Memory B cell (primary cell): Measurements from ENCODE around the gene CDK3.
"Not testable (repeated sequence)": the region's sequence is repeated elsewhere in the genome, so short reads cannot be mapped to it uniquely, and the experiment has no call there.

Experiments used
- ATAC-seq: fragments of 150-1000 bp; cut with Tn5 transposase; 2 replicates; pipeline ENCODE4 v1.10.0; 2021; ENCODE audit warnings: low read depth, mild to moderate bottlenecking, moderate library complexity
- DNase-seq, 2 donors: peaks; one replicate each; pipeline ENCODE4 v3.0.0; 2022; ENCODE audit warnings: low spot score in 2 of 2
- H3K27ac Mint-ChIP-seq: one replicate; pipeline ENCODE4 v1.8.0; 2022; ENCODE audit warnings: mild to moderate bottlenecking, moderate library complexity, mixed read lengths
- H3K27me3 Mint-ChIP-seq: one replicate; pipeline ENCODE4 v1.8.0; 2022; ENCODE audit warnings: mixed read lengths
- H3K36me3 Mint-ChIP-seq: one replicate; pipeline ENCODE4 v1.8.0; 2022; ENCODE audit warnings: mild to moderate bottlenecking, mixed read lengths
- H3K4me1 Mint-ChIP-seq: one replicate; pipeline ENCODE4 v1.8.0; 2022; ENCODE audit warnings: mixed read lengths
- H3K4me3 Mint-ChIP-seq: one replicate; pipeline ENCODE4 v1.8.0; 2022; ENCODE audit warnings: mild to moderate bottlenecking, moderate library complexity, mixed read lengths
- H3K9me3 Mint-ChIP-seq: one replicate; pipeline ENCODE4 v1.8.0; 2022; ENCODE audit warnings: mixed read lengths

Gene CDK3

DNA sequence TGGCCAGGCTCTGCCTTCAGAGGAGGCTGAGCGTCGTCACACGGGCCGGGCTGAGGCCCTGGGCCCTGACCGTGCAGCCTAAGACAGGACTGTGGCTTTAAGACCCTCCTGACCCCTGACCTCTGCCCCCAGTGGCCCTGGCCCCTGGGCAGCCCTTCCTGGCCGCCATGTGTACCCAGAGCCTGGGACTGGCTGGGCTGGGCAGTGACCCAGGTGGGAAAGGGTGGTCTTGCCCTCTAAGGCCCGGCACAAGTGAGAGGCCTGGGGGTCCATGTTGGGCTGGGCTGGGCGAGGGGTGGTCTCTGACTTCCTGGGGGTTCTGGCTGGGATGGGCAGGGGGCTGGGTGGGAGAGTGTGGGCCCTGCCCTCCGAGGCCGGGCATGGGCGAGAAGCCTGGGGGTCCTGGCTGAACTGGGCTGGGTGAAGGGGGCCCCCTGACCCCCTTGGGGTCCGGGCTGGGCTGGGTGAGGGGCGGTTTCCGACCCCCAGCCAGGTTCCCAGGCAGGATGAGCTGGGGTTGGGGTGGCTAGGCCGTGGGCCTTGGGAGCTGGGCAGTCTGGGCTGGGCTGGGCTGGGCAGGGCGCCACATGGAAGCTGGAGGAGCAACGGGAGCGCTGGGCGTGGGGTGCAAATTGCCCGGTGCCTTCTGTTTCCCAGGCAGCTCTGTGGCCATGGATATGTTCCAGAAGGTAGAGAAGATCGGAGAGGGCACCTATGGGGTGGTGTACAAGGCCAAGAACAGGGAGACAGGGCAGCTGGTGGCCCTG is at the start of gene CDK3:
Gene CDK3, plus strand, starts transcription at position 101 of the 767 bp plus-strand sequence. Its CDS starts 571 bp downstream, at position 672.
- H3K4me3 Mint-ChIP-seq = no peak within 1 kb of the TSS
- peaks cover 19% of the 10 kb centered on the region for H3K4me1 Mint-ChIP-seq
- no peak for ATAC-seq
- no peaks in the 10 kb centered on the region for H3K27me3 Mint-ChIP-seq
- no peaks in the 10 kb centered on the region for H3K9me3 Mint-ChIP-seq
- H3K36me3 Mint-ChIP-seq = no peaks in the 10 kb centered on the region
- DNase-seq = no peak
- H3K27ac Mint-ChIP-seq = no peak within 1 kb of the TSS

DNA sequence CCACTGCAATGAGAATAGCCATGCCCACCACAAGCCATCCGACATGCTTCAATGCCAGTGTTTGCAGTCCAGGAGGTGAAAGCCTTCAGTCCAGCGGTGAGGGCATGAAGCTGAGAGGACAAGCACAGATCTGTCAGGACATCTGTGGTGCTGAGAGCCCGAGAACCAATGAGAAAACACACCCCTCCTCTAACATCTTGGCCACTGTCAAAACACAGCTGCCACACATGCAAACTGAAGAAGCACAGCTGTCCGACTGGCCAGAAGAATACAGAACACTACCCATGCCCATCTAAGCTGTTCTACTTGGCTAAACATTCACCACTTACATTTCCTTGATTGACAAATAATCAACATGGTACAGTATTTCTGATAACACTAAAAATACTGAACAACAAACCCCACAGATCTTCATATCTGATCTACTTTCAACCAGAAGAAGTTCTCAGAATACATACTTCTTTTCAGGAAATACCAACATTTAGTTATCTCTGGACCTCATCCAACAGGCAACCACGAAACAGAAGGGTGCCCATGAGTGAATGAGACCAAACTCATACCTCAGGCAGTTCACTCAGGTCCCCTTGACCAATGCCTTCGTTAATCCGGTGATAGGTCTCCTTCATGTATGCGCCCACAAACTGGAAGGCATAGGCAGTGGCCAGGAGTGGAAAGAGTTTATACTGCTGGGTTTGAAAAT is 49.6 kb upstream of the CDK3 start:
- Mint-ChIP-seq H3K4me1 (no peaks in the 10 kb centered on the region), H3K9me3 (no peaks in the 10 kb centered on the region), H3K4me3 (no peak overlapping the region), H3K27ac (no peak overlapping the region), H3K27me3 (no peaks in the 10 kb centered on the region), H3K36me3 (peaks cover 26% of the 10 kb centered on the region)
- DNase-seq (no peak), ATAC-seq (no peak)

DNA sequence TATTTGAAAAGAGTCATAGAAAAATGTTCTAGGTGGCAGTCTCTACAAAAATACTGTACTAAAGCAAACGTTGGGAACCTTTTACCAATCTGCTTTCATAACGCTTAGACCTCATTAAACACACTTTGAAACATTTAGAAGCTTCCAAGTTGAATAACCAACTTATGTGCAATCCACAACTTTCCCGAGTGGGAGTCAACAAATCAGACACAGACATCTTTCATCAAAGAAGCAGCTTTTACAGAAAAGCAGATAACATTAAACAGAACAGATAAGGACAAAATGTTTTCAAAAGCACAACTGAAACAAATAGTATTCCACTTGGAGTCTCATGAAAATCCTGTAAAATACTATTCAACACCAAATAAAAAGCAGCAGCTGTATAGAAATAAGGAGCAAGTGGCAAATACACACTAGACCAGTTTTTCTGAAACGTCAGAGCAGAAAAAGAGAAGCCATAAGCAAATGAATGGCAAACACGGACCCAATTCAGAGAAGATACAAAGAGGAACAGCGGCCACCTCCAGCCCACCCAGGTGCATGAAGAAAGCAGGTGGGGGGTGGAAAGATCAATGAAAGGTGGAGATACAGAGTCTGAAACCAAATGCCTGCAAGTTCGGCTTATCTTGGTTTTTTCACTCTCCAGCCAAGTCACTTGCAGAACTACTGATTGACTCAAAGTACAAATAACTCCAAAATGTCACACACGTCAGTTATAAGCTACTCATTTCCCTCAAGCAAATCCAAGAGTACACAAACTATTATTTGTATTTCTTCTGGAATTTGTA is 41.4 kb upstream of the CDK3 start:
- H3K27me3 Mint-ChIP-seq = no peaks in the 10 kb centered on the region

DNA sequence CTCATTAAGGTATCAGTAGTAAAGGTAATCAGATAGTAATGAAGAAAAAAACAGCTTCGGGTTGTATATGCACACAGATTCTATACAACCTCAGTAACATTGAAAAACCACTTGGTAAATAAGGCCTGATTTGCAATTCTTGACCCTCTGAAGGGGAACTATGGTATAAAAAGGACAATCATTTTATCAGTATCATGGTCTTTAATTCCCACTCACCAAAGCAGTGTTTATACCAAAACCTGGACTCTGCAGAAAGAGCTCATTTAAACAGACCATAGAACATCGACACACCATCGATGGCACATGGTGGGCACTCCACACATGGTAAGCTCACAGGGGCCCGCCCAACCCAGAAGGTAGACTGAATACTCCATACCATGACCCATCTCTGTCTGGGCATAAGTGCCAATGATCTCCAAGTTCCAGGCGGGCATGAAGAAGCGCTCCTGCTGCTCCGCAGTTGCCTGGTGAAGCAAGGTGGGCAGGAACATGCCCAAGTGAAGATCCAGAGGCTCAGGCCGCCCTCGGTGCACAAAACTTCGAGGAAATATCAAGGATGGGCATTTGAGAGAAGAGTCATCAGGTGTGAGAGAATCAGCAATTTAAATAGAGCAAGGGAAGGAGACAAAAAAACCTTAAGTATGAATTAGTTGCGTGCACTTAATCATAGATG is 40.7 kb upstream of the CDK3 start:
- ATAC-seq = no peak
- Mint-ChIP-seq H3K27ac (no peak overlapping the region), H3K27me3 (no peaks in the 10 kb centered on the region), H3K9me3 (no peaks in the 10 kb centered on the region), H3K4me1 (peaks cover 5% of the 10 kb centered on the region), H3K36me3 (peaks cover 11% of the 10 kb centered on the region), H3K4me3 (no peak overlapping the region)
- no peak for DNase-seq

More for the DNA sequence above, 41.4 kb upstream of the CDK3 start:
- H3K4me1 Mint-ChIP-seq = peaks cover 5% of the 10 kb centered on the region
- H3K27ac Mint-ChIP-seq = no peak overlapping the region
- no peaks in the 10 kb centered on the region for H3K9me3 Mint-ChIP-seq
- no peak for ATAC-seq
- H3K36me3 Mint-ChIP-seq = peaks cover 13% of the 10 kb centered on the region
- no peak overlapping the region for H3K4me3 Mint-ChIP-seq
- DNase-seq = no peak

DNA sequence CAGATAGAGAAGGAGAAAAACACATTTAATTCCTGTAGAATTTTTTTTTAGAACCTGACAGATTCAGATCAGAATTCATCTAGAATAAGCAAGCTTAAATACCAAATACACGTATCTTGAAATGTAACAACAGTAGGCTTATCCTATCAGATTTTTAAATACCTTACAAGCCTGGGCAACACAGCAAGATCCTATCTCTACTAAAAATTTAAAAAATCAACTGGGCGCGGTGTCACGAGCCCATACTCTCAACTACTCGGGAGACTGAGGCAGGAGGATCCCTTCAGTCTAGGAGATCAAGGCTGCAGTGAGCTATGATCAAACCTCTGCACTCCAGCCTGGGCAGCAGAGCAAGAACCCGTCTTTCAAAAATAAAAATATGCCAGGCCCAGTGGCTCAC is 35.2 kb upstream of the CDK3 start:
- ATAC-seq (no peak), DNase-seq (no peak)
- Mint-ChIP-seq H3K9me3 (no peaks in the 10 kb centered on the region), H3K4me1 (peaks cover 7% of the 10 kb centered on the region), H3K4me3 (no peak overlapping the region), H3K27me3 (no peaks in the 10 kb centered on the region), H3K36me3 (peaks cover 8% of the 10 kb centered on the region), H3K27ac (no peak overlapping the region)

DNA sequence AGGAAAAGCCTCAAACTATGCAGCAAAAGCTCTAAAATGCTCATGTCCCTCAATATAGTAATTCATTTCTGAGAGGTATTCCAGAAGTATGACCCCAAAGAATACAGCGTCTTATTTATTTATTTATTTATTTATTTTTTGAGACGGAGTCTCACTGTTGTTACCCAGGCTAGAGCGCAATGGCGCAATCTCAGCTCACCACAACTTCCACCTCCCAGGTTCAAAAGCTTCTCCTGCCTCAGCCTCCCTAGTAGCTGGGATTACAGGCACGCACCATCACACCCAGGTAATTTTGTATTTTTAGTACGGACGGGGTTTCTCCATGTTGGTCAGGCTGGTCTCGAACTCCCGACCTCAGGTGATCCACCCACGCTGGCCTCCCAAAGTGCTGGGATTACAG is 31.6 kb upstream of the CDK3 start:
- DNase-seq, H3K4me3 Mint-ChIP-seq, H3K27me3 Mint-ChIP-seq, H3K36me3 Mint-ChIP-seq, H3K27ac Mint-ChIP-seq, H3K4me1 Mint-ChIP-seq, ATAC-seq, H3K9me3 Mint-ChIP-seq: not testable (repeated sequence)

DNA sequence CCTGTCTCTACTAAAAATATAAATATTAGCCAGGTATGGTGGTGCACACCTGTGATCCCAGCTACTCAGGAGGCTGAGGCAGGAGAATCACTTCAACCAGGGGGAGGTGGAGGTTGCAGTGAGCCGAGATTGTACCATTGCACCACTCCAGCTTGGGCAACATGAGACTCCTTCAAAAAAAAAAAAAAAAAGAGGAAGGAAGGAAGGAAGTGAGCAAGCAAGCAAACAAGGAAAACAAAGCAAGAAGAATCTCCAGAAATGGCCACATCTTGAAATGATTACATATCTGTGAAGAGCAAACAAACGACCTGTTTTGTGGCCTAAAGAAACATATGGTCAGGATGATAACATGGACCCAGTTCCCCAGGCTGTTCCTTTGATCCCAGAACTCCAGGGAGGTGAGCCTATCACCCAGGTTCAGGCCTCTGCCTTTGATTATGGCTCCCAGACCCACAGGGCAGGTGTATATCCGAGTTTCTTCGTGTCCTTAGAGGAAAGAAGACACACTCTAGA is 30.6 kb upstream of the CDK3 start:
- Mint-ChIP-seq H3K27me3 (no peaks in the 10 kb centered on the region), H3K4me3 (no peak overlapping the region), H3K27ac (no peak overlapping the region), H3K9me3 (no peaks in the 10 kb centered on the region), H3K4me1 (peaks cover 9% of the 10 kb centered on the region), H3K36me3 (peaks cover 9% of the 10 kb centered on the region)
- DNase-seq = no peak
- no peak for ATAC-seq

DNA sequence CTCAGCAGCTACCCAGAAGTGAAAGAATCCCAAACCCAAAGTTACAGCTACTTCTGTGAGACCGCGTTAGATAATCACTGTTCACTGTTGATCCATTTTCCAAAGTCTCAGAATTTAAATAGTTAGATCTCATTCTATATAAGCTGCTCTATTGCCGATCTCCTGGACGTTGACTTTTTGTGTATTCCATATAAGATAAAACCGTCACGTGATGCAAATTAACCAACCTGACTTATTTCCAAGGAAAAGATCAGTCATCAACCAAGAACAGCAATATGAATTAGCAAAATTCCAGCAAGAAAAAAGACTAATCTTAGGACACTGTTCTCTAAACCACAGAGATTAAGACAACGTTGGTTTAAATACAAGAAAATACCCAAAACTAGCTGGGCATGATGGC is 30.0 kb upstream of the CDK3 start:
- no peak for ATAC-seq
- H3K27me3 Mint-ChIP-seq = no peaks in the 10 kb centered on the region
- H3K4me1 Mint-ChIP-seq = peaks cover 11% of the 10 kb centered on the region
- no peak for DNase-seq
- H3K4me3 Mint-ChIP-seq = no peak overlapping the region
- H3K36me3 Mint-ChIP-seq = peaks cover 9% of the 10 kb centered on the region
- H3K27ac Mint-ChIP-seq = no peak overlapping the region
- no peaks in the 10 kb centered on the region for H3K9me3 Mint-ChIP-seq

DNA sequence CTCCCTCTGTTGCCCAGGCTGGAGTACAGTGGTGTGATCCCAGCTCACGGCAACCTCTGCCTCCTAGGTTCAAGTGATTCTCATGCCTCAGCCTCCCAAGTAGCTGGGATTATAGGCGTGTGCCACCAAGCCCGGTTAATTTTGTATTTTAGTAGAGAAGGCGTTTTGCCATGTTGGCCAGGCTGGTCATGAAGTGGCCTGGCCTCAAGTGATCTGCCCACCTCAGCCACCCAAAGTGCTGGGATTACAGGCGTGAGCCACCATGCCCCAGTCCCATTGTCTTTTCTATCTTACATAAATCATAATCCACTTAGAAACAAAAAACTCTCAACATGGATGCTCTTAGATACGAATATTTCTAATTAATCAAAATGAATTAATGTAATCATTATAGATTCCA is 25.5 kb upstream of the CDK3 start:
- ATAC-seq = not testable (repeated sequence)

DNA sequence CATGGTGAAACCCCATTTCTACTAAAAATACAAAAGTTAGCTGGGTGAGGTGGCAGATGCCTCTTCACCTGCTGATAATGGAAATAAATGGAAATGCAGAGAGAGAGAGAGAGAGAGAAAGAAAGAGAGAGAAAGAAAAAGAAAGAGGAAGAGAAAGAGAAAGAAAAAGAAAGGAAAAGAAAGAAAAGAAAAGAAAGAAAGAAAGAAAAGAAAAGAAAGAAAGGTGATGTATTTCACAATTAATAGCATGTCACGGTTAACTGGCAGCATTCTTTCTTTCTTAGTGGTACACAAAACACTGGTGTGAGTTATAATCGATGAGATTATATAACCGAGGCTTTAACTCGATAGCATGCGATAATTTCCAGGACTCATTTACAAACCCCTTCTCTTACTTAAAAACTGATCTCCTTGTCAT is 24.9 kb upstream of the CDK3 start:
- Mint-ChIP-seq H3K27ac (no peak overlapping the region), H3K9me3 (no peaks in the 10 kb centered on the region), H3K4me3 (peak overlapping the region; percentile 22), H3K4me1 (peaks cover 13% of the 10 kb centered on the region), H3K27me3 (no peaks in the 10 kb centered on the region), H3K36me3 (peaks cover 3% of the 10 kb centered on the region)
- DNase-seq = no peak
- no peak for ATAC-seq

More for the DNA sequence above, 25.5 kb upstream of the CDK3 start:
- not testable (repeated sequence) for H3K4me3 Mint-ChIP-seq, H3K36me3 Mint-ChIP-seq, H3K27me3 Mint-ChIP-seq, H3K9me3 Mint-ChIP-seq, DNase-seq, H3K27ac Mint-ChIP-seq
- H3K4me1 Mint-ChIP-seq = peaks cover 12% of the 10 kb centered on the region

DNA sequence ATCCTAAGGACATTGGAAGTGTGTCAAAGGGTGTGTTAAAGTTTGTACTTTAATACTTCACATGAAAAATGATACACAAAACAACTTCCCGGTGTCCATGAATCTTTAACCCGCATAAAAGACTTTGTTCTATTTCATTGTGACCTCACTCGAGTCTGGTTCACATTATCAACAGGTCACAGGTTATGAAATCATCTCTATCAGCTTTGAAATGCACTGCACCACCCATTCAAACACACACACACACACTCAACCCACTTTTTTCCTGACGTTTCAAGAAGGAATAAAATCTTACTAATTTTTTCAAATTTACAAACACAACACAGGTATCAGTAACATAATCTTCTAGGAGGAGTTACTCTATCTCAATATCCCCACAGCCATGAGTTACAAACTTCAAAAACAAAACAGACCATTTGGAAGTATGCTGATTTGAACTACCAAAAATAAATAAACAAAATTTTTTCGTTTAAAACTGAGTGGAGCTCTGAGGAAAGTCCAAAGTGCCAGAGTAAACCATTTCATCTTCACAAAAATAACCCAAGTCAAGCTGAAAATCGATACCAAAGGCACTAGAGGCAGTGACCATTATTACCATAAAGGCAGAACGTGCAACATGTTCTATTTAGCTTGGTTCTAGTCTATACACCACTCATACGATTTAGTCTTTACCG is 24.3 kb upstream of the CDK3 start:
- Mint-ChIP-seq H3K4me3 (no peak overlapping the region), H3K36me3 (peaks cover 3% of the 10 kb centered on the region), H3K4me1 (peaks cover 14% of the 10 kb centered on the region), H3K9me3 (no peaks in the 10 kb centered on the region), H3K27ac (no peak overlapping the region), H3K27me3 (no peaks in the 10 kb centered on the region)
- no peak for DNase-seq
- no peak for ATAC-seq

DNA sequence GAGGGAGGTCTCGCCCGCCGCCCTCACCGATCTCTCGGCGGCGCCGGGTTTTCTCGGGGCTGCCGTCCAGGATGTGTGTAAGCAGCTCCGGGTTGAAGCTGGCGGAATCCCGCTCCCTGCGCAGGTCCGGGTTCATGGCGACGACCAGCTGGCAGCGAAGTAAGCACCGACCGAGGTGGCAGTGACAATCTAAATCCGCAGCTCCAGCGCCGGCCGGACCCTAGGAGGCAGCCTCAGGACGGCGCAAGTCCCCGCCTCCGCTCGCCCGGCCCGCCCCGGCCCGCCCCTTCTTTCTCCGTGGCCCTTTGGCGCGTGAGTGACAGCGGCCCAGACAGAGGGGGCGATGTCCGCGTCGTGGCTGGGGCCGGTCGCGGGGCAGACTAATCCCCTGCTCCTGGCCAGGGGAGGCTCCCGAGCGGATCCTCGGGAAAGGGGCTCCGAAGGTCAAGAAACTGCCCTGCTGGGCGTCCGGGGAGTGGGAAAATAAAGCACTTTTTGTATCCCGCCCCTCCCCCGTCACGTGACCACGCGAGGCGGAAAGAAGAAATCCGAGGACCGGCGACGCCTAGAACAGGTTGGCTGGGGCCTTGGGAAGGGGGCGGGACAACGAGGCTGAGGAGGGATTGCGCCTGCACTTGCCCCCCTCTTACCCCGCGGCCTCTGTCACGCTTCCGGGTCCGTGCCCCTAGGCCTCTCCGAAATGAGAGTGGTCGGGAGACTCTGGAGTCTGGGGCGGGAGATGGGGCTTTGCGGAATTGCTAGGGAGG is 21.5 kb upstream of the CDK3 start, which contains the start of the genes ACOX1 and TEN1:
Gene ACOX1, minus strand, starts transcription at position 229 of the 767 bp plus-strand sequence. Its CDS starts 93 bp downstream, at position 136.
Gene TEN1, plus strand, starts transcription at position 303 of the 767 bp plus-strand sequence. CDS start 6,953 bp downstream, outside the sequence.
- H3K4me1 Mint-ChIP-seq = peaks cover 12% of the 10 kb centered on the region
- no peaks in the 10 kb centered on the region for H3K9me3 Mint-ChIP-seq

More for the DNA sequence above, 21.5 kb upstream of the CDK3 start, which contains the start of the genes ACOX1 and TEN1:
- peak; percentile 90 to 93 for DNase-seq
- H3K4me3 Mint-ChIP-seq = peak within 1 kb of the TSS; percentile 94
- H3K36me3 Mint-ChIP-seq = no peaks in the 10 kb centered on the region
- H3K27me3 Mint-ChIP-seq = no peaks in the 10 kb centered on the region
- peak; percentile 88 for ATAC-seq
- H3K27ac Mint-ChIP-seq = peak within 1 kb of the TSS; percentile 99
